Mesenchymal stem cell (in vitro differentiated cells and primary cell): ENCODE measurements around the gene NUP37.

Source experiments
- DNase-seq: peaks from one replicate; pipeline ENCODE4 v3.0.0-alpha.2; 2013
- H2AFZ ChIP-seq: one replicate; pipeline ENCODE4 v1.6.1; 2013; ENCODE audit warnings: low read depth, mild to moderate bottlenecking, control low read depth, inconsistent platforms, low read length, moderate library complexity
- H2AK5ac ChIP-seq: 2 replicates; pipeline ENCODE4 v1.6.1; 2013; ENCODE audit warnings: low read length, moderate library complexity, mild to moderate bottlenecking, inconsistent platforms; ENCODE audit not compliant: severe bottlenecking
- H2BK120ac ChIP-seq: one replicate; pipeline ENCODE4 v1.6.1; 2013; ENCODE audit warnings: low read depth, mild to moderate bottlenecking, inconsistent platforms, low read length, moderate library complexity
- H2BK12ac ChIP-seq, 2 experiments: one replicate each; pipeline ENCODE4 v1.6.1; 2013; ENCODE audit warnings: inconsistent platforms in 2 of 2, low read length in 2 of 2, mild to moderate bottlenecking in 2 of 2, moderate library complexity in 2 of 2, control low read depth in 1 of 2
- H2BK15ac ChIP-seq: one replicate; pipeline ENCODE4 v1.6.1; 2013; ENCODE audit warnings: mild to moderate bottlenecking, low read depth, inconsistent platforms; ENCODE audit not compliant: poor library complexity, severe bottlenecking
- H2BK5ac ChIP-seq: 2 replicates; pipeline ENCODE4 v1.6.1; 2013; ENCODE audit warnings: low read depth, mild to moderate bottlenecking, low read length, control low read depth, inconsistent platforms; ENCODE audit not compliant: poor library complexity, severe bottlenecking
- H3K14ac ChIP-seq, 2 experiments: one replicate each; pipeline ENCODE4 v1.6.1; 2013; ENCODE audit warnings: inconsistent platforms in 2 of 2, low read length in 2 of 2, control low read depth in 1 of 2, mild to moderate bottlenecking in 1 of 2, moderate library complexity in 1 of 2
- H3K18ac ChIP-seq, 2 experiments: one replicate each; pipeline ENCODE4 v1.6.1; 2013; ENCODE audit warnings: inconsistent platforms in 2 of 2, low read length in 2 of 2, control low read depth in 1 of 2, low read depth in 1 of 2, mild to moderate bottlenecking in 1 of 2
- H3K23ac ChIP-seq, 2 experiments: one replicate each; pipeline ENCODE4 v1.6.1; 2013; ENCODE audit warnings: inconsistent platforms in 2 of 2, low read length in 2 of 2, mild to moderate bottlenecking in 2 of 2, moderate library complexity in 2 of 2, control low read depth in 1 of 2
- H3K27ac ChIP-seq: 2 replicates; pipeline ENCODE4 v1.5.1; 2013; ENCODE audit warnings: mild to moderate bottlenecking, moderate library complexity, low read length, control low read depth, inconsistent platforms; ENCODE audit not compliant: poor library complexity, severe bottlenecking
- H3K27me3 ChIP-seq, 2 experiments: 2 replicates each; pipeline versions ENCODE4 v1.6.1 to v1.7.0; 2013; ENCODE audit warnings: low read length in 2 of 2, mild to moderate bottlenecking in 2 of 2, moderate library complexity in 2 of 2, control low read depth in 1 of 2, inconsistent platforms in 1 of 2; ENCODE audit not compliant: control insufficient read depth in 1 of 2, insufficient read depth in 1 of 2
- H3K36me3 ChIP-seq, 2 experiments: 2 replicates each; pipeline versions ENCODE4 v1.6.1 to v1.7.0; 2013; ENCODE audit warnings: low read length in 2 of 2, control low read depth in 1 of 2, inconsistent platforms in 1 of 2, low read depth in 1 of 2, mild to moderate bottlenecking in 1 of 2; ENCODE audit not compliant: insufficient read depth in 2 of 2, control insufficient read depth in 1 of 2
- H3K4ac ChIP-seq, 2 experiments: one replicate each; pipeline ENCODE4 v1.6.1; 2013; ENCODE audit warnings: inconsistent platforms in 2 of 2, low read length in 2 of 2, mild to moderate bottlenecking in 2 of 2, moderate library complexity in 2 of 2, control low read depth in 1 of 2, low read depth in 1 of 2
- H3K4me1 ChIP-seq: 2 replicates; pipeline ENCODE4 v1.6.1; 2013; ENCODE audit warnings: low read depth, low read length, control low read depth; ENCODE audit not compliant: control insufficient read depth, insufficient read depth
- H3K4me2 ChIP-seq: 2 replicates; pipeline ENCODE4 v1.6.1; 2013; ENCODE audit warnings: low read length, mild to moderate bottlenecking, inconsistent platforms; ENCODE audit not compliant: poor library complexity, severe bottlenecking
- H3K4me3 ChIP-seq, 2 experiments: 2 replicates each; pipeline versions ENCODE4 v1.5.1 to v1.7.0; 2013; ENCODE audit warnings: low read length in 2 of 2, mild to moderate bottlenecking in 2 of 2, control low read depth in 1 of 2, low read depth in 1 of 2; ENCODE audit not compliant: insufficient read depth in 1 of 2
- H3K79me1 ChIP-seq: replicated peaks from 2 replicates; pipeline ENCODE4 v1.6.1; 2013; ENCODE audit warnings: mild to moderate bottlenecking, control low read depth, low read length, inconsistent platforms; ENCODE audit not compliant: poor library complexity, severe bottlenecking
- H3K9ac ChIP-seq: 2 replicates; pipeline ENCODE4 v1.7.0; 2013; ENCODE audit warnings: mild to moderate bottlenecking, low read length, moderate library complexity
- H3K9me3 ChIP-seq: 2 replicates; pipeline ENCODE4 v1.7.0; 2013; ENCODE audit warnings: mild to moderate bottlenecking, low read length; ENCODE audit not compliant: control insufficient read depth
- H4K8ac ChIP-seq: one replicate; pipeline ENCODE4 v1.6.1; 2013; ENCODE audit warnings: inconsistent platforms, mild to moderate bottlenecking, low read length, moderate library complexity
- H4K91ac ChIP-seq: one replicate; pipeline ENCODE4 v1.6.1; 2013; ENCODE audit warnings: mild to moderate bottlenecking, low read length, inconsistent platforms
- WGBS: methylation state at CpG from one replicate; pipeline ENCODE4 v1.1.7; 2013; ENCODE audit warnings: mixed read lengths; 5-methylcytosine and 5-hydroxymethylcytosine counted together

The NUP37 gene

DNA sequence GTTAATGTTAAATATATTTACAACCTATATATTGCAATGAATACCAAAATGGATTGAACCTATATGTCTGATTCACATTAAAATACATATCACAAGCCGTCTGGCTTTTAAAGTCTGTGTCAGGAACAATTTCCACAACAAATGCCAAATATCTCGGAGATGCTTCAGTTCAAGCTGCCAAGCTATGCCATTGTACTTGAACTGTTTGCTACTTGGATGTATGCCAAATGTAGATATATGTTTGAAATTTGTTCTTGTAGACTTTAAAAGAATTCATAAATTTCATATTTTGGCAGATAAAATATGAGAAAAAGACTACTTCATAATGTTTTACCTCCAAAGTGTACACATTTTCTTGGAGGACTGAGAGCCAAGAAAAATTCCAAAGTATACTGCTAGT is 95.1 kb downstream of the NUP37 start:
- Histone ChIP-seq H3K36me3 (peaks cover 0 to 62% of the 10 kb centered on the region in 2 experiments), H3K27ac (no peak overlapping the region), H3K4ac (no peak overlapping the region), H3K23ac (no peak overlapping the region), H3K4me2 (no peak overlapping the region), H3K9me3 (no peaks in the 10 kb centered on the region), H3K4me3 (no peak overlapping the region), H4K8ac (no peak overlapping the region), H3K27me3 (no peaks in the 10 kb centered on the region), H2AK5ac (no peak overlapping the region), H3K79me1 (no peaks in the 10 kb centered on the region), H3K4me1 (peaks cover 1% of the 10 kb centered on the region), H2AFZ (no peak overlapping the region), H3K14ac (no peak overlapping the region), H2BK12ac (no peak overlapping the region), H2BK5ac (no peak overlapping the region), H2BK120ac (no peak overlapping the region), H4K91ac (no peak overlapping the region), H3K9ac (no peak overlapping the region), H3K18ac (no peak overlapping the region), H2BK15ac (no peak overlapping the region)
- DNase-seq: no peak
- WGBS: 95% methylated on average over 2 of the region's 2 CpGs

GRCh38 chr12:102023343-102023930 is 96.5 kb downstream of the NUP37 start:
- H2BK15ac ChIP-seq: no peak overlapping the region
- H3K4me2 ChIP-seq: no peak overlapping the region
- 100% methylated on average over 2 of the region's 3 CpGs for WGBS
- peaks cover 0 to 59% of the 10 kb centered on the region in 2 experiments for H3K36me3 ChIP-seq
- no peak overlapping the region for H2AK5ac ChIP-seq
- H3K18ac ChIP-seq: no peak overlapping the region
- no peak overlapping the region for H3K14ac ChIP-seq
- no peak overlapping the region for H2BK12ac ChIP-seq
- no peak overlapping the region for H4K91ac ChIP-seq
- no peak overlapping the region for H2AFZ ChIP-seq
- H3K27ac ChIP-seq: no peak overlapping the region
- no peak overlapping the region for H4K8ac ChIP-seq
- peak; percentile 60 for DNase-seq
- H2BK5ac ChIP-seq: no peak overlapping the region
- no peak overlapping the region for H3K23ac ChIP-seq
- H3K9ac ChIP-seq: peak overlapping the region; percentile 77
- H2BK120ac ChIP-seq: no peak overlapping the region
- no peaks in the 10 kb centered on the region for H3K9me3 ChIP-seq
- no peak overlapping the region for H3K4ac ChIP-seq
- no peaks in the 10 kb centered on the region for H3K27me3 ChIP-seq
- no peak overlapping the region for H3K4me3 ChIP-seq
- H3K4me1 ChIP-seq: peaks cover 1% of the 10 kb centered on the region
- no peaks in the 10 kb centered on the region for H3K79me1 ChIP-seq
